ENCODE results near the gene CBX6. TPM values are rescaled to one million over a fixed set of nuclear protein-coding genes. Genes with fewer than 3 reads are reported as not detected.

Gene CBX6
- total RNA-seq, 2 experiments from 2014 or later = 41.6 to 42.8 TPM

DNA sequence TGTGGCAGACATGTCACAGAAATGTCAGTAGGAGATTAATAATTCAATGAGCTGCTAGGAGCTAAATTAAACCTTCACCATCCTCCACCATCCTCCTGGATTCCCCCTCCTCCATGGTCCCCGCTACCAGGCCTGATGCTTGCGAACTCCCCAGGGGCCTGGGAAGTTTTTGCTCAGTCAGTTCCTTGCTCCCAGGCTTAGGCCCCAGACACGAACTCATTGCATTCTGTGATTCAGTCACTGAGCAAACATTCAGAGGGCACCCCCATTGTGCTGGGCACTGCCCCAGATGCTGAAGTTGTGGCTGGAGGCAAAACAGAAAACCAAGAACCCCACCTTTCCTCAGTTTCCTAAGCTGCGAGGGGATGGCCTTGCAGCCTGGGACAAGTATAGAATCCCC, 42.5 kb downstream of the CBX6 start:
- Mint-ChIP-seq H3K4me1 (ENCODE audit: low read depth) (peaks cover 3% of the 10 kb centered on the region), H3K36me3 (ENCODE audit: low read depth) (no peaks in the 10 kb centered on the region), H3K27me3 (no peaks in the 10 kb centered on the region), H3K27ac (no peak overlapping the region), H3K9me3 (no peaks in the 10 kb centered on the region), H3K4me3 (no peak overlapping the region)
- ATAC-seq (ENCODE audit: poor library complexity) (no peak), DNase-seq (no peak)
- intact Hi-C loops (cut with DNase I, micrococcal nuclease) = no loop called here
- Histone ChIP-seq H3K36me3 (ENCODE audit: insufficient read depth, low read length) (no peaks in the 10 kb centered on the region), H3K4me3 (ENCODE audit: low read length) (no peak overlapping the region), H3K27me3 (ENCODE audit: control insufficient read depth in 1 of 2, insufficient read depth in 2 of 2, low read length in 2 of 2) (no peaks in the 10 kb centered on the region), H3K4me1 (ENCODE audit: insufficient read depth, low read length) (no peaks in the 10 kb centered on the region), H3K9me3 (ENCODE audit: control insufficient read depth in 1 of 2, insufficient read depth in 1 of 2, low read length in 2 of 2) (peaks cover 0 to 5% of the 10 kb centered on the region in 2 experiments), H3K27ac (ENCODE audit: low read depth in 1 of 2, low read length in 2 of 2) (no peak overlapping the region)
- TF ChIP-seq, protein P1, sequence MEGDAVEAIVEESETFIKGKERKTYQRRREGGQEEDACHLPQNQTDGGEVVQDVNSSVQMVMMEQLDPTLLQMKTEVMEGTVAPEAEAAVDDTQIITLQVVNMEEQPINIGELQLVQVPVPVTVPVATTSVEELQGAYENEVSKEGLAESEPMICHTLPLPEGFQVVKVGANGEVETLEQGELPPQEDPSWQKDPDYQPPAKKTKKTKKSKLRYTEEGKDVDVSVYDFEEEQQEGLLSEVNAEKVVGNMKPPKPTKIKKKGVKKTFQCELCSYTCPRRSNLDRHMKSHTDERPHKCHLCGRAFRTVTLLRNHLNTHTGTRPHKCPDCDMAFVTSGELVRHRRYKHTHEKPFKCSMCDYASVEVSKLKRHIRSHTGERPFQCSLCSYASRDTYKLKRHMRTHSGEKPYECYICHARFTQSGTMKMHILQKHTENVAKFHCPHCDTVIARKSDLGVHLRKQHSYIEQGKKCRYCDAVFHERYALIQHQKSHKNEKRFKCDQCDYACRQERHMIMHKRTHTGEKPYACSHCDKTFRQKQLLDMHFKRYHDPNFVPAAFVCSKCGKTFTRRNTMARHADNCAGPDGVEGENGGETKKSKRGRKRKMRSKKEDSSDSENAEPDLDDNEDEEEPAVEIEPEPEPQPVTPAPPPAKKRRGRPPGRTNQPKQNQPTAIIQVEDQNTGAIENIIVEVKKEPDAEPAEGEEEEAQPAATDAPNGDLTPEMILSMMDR (IDR thresholded peaks at IDR 0.05) = no peak
- ChIA-PET CTCF (no interaction called here), POLR2A (no interaction called here)

DNA sequence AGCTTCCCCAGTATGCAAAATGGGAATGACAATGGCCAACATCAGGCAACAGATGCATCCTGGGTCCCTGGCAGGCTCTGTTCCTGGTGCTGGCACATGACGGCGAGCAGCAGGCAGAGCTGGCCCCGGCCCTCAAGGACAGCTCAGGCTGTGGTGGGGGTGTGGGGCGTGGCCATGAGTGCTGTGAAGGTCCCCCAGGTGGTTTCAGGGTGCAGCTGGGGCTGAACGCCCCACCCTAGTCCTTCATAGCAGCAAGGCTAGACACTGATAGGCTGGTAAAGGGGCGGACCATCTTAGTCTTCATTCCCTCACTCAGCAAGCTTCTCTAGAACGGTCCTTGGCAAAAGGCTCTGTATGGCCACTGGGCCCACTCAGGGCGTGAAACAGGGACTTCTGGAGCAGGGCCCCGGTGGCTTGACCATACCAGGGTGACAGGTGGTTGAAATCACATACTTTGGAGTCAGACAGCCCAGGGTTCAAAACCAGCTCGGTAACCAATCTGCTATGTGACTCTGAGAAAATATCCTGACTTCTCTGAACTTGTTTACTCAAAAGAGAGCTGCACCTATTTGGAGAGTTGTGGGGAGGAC, 43.3 kb downstream of the CBX6 start:
- no peaks in the 10 kb centered on the region for H3K4me1 ChIP-seq (ENCODE audit: insufficient read depth, low read length)
- POLR2A ChIA-PET = no interaction called here
- no peak overlapping the region for H3K27ac Mint-ChIP-seq
- TF ChIP-seq, protein P1 (IDR thresholded peaks at IDR 0.05) = no peak
- H3K4me3 Mint-ChIP-seq = no peak overlapping the region
- CTCF ChIA-PET = no interaction called here
- ATAC-seq (ENCODE audit: poor library complexity) = no peak
- no peak overlapping the region for H3K27ac ChIP-seq (ENCODE audit: low read depth in 1 of 2, low read length in 2 of 2)
- no peaks in the 10 kb centered on the region for H3K27me3 Mint-ChIP-seq
- no peaks in the 10 kb centered on the region for H3K36me3 ChIP-seq (ENCODE audit: insufficient read depth, low read length)
- no peaks in the 10 kb centered on the region for H3K27me3 ChIP-seq (ENCODE audit: control insufficient read depth in 1 of 2, insufficient read depth in 2 of 2, low read length in 2 of 2)
- no peaks in the 10 kb centered on the region for H3K4me1 Mint-ChIP-seq (ENCODE audit: low read depth)
- no peaks in the 10 kb centered on the region for H3K36me3 Mint-ChIP-seq (ENCODE audit: low read depth)
- H3K4me3 ChIP-seq (ENCODE audit: low read length) = no peak overlapping the region
- H3K9me3 Mint-ChIP-seq = no peaks in the 10 kb centered on the region
- peaks cover 0 to 5% of the 10 kb centered on the region in 2 experiments for H3K9me3 ChIP-seq (ENCODE audit: control insufficient read depth in 1 of 2, insufficient read depth in 1 of 2, low read length in 2 of 2)
- intact Hi-C loops (cut with DNase I, micrococcal nuclease) = no loop called here
- DNase-seq = no peak

DNA sequence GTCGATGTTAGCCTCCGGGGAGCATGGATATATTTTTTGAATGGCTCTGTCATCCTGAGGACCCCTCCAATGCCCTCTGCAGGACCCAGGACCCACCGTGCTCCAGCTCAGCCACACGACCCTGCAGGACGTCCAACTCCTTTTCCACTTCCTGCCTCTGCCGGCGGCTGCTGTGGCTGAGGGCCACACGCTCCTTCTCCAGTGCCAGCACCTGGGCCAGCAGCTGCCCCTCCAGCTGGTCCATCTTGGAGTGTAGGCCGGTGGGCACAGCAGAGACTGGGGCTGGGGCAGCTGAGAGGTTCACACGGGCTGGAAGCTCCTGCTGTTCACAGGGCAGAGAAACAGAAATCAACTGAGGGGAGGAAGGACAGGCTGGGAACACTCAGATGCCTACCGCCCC, 43.8 kb downstream of the CBX6 start:
- Histone ChIP-seq H3K27ac (ENCODE audit: low read depth in 1 of 2, low read length in 2 of 2) (no peak overlapping the region), H3K9me3 (ENCODE audit: control insufficient read depth in 1 of 2, insufficient read depth in 1 of 2, low read length in 2 of 2) (peaks cover 0 to 6% of the 10 kb centered on the region in 2 experiments), H3K4me1 (ENCODE audit: insufficient read depth, low read length) (no peaks in the 10 kb centered on the region), H3K27me3 (ENCODE audit: control insufficient read depth in 1 of 2, insufficient read depth in 2 of 2, low read length in 2 of 2) (no peaks in the 10 kb centered on the region), H3K36me3 (ENCODE audit: insufficient read depth, low read length) (no peaks in the 10 kb centered on the region), H3K4me3 (ENCODE audit: low read length) (no peak overlapping the region)
- Mint-ChIP-seq H3K36me3 (ENCODE audit: low read depth) (no peaks in the 10 kb centered on the region), H3K27ac (no peak overlapping the region), H3K4me1 (ENCODE audit: low read depth) (no peaks in the 10 kb centered on the region), H3K27me3 (no peaks in the 10 kb centered on the region), H3K4me3 (no peak overlapping the region), H3K9me3 (no peaks in the 10 kb centered on the region)
- ATAC-seq (ENCODE audit: poor library complexity) (no peak), DNase-seq (no peak)
- TF ChIP-seq, protein P1 (IDR thresholded peaks at IDR 0.05) = no peak
- ChIA-PET POLR2A (no interaction called here), CTCF (no interaction called here)
- intact Hi-C loops (cut with DNase I, micrococcal nuclease) = no loop called here
